GM18498 (cell line): ENCODE results near the gene POC1B.
"Not testable (repeated sequence)": the region's sequence is repeated elsewhere in the genome, so short reads cannot be mapped to it uniquely, and the experiment has no call there.

ENCODE experiments used
- ATAC-seq: cut with Tn5 transposase; IDR thresholded peaks from one replicate; pipeline ENCODE4 v1.9.1; 2021; ENCODE audit warnings: mild to moderate bottlenecking, moderate library complexity; ENCODE audit not compliant: unreplicated experiment

POC1B gene

GRCh38 chr12:89468017-89468416 lies 57.8 kb downstream of the POC1B start:
- no peak for ATAC-seq

DNA sequence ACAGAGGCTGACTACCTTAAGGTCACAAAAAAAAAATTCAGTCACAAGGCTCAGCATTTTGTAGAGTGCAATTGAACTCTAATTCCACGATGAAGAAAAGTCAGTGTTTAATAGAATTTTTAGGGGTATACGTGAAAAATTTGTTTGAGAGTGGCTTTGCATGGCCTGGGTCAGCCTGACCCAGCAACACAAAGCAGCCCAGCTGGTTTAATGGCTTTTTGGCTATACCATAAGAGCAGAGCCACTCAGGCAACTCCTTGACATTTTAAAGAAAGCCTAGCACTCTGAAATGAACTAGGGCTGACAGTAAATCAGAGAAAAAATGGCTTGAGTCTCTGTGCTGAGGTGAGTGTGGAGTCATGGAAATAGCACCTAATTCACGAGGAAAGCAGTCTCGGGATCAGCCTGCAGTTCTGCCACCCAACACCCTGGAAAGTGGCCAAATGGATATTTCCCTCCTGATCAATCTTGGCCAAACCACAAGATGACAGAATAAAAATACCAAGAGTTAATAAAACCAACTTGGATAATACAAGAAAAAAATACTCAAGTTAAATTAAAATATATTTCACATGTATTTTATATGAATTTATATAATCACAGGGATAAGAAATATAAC lies 60.8 kb downstream of the POC1B start:
- no peak for ATAC-seq

DNA sequence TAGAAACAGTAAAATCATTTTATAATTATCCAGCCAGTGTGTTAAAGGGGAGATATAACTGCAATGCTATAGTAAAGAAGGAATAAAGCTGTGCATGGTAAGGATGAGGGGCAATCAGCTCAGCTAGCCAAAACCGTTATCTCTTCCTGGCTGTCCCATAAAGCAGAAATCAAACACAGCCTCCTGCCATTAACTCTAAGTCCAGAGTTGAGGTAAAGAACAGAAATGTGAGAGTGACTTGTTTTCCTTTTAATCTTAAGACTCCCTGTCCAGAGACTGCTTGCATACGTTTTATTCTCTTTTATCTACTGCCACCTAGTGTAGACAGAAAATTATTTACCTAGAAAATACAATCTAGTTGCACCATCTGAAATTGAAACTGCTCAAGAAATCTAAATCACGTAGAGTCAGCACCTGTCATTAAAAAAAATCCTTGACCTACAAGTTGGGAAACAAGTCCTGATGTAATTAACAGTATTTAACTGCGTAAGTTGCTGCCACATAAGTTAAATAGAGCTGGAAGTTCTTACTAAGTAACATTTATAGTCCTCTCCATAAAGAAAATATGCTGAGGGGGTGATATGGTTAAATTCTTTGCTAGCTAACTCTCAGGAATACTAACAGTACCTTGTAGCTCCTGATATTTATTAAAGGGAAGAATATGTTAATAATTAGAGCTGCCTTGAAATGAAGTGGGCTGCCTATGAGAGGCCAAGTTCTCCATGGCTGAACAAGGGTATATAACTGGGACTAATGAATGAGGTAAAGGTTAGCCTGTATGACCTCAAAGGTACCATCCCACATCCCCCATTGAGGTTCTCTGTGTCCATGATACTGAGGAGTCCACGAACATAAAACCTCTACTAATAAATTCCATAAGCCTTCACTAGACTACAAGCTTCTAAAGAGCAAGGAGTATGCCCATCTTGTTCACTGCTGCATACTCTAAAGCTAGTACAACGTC lies 63.9 kb downstream of the POC1B start:
- peak; percentile 91 for ATAC-seq

DNA sequence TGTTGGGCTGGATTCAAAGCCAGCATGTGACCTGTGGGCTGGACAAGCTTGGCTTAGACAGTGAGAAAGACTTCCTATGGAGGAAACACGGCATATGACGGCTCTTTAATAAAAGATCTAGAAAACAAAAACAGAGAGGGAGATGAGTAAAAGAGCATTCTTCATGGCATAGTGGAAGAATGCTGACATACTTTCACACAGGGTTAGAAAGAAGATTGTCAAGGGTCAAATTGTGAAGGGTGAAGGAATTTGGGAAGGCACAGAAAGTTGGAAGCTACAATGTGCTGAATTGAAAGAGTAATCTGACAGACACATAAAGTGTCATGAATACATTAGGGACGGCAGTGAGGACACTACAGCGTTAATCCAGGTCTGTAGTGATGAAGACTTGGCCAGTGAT lies 64.7 kb downstream of the POC1B start:
- peak; percentile 6 for ATAC-seq

DNA sequence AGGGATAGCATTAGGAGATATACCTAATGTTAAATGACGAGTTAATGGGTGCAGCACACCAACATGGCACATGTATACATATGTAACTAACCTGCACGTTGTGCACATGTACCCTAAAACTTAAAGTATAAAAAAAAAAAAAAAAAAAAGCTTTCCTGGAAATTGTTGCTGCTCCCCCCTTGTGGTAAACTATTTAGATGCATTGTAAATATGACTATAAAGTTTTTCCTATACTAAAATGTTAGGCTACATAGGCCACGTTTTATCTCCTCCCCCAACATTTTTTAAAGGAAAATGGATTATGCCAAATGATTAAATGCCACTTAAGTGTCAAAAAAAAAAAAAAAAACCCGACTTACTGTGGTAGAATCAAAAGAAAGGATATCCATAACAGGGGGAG lies 66.6 kb downstream of the POC1B start:
- ATAC-seq = not testable (repeated sequence)

- no peak for ATAC-seq
Measured at GRCh38 chr12:89456565-89456964, 69.3 kb downstream of the POC1B start.

DNA sequence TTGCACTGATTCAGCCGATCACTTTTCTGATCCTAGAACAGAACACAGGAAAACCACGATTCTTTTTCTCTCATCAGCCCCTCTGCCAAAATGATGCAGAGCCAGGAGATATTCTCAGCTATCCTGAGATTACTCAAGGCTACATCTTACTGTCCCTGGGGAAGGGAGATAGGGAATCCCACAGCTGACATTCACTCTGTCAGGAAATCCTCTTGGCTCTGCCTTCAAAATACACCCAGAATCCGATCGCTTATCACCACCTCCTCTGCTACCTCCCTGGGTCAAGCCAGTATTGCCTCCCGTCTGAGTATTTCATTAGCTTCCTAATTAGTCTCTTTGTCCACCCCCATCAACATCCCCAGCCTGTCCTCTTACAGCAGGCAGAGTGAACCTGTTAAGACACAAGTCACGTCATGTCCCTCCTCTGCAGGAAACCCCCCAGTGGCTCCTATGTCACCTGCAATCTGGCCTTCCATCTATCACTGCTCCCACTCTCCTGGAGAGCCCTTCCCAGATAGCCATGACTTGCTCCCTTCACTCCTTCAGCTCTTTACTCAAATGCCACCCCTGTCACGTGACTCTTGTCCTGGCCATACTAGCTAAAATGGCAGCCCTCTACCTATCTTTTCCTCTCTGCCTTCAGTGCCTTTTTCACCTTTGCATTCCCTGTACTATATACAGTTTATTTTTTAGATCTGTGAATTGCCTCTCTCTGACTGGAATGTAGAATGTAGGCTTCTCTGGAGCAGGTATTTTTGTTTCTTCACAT lies 71.6 kb downstream of the POC1B start:
- no peak for ATAC-seq

GRCh38 chr12:89453121-89453978 lies 72.5 kb downstream of the POC1B start:
- ATAC-seq = no peak

DNA sequence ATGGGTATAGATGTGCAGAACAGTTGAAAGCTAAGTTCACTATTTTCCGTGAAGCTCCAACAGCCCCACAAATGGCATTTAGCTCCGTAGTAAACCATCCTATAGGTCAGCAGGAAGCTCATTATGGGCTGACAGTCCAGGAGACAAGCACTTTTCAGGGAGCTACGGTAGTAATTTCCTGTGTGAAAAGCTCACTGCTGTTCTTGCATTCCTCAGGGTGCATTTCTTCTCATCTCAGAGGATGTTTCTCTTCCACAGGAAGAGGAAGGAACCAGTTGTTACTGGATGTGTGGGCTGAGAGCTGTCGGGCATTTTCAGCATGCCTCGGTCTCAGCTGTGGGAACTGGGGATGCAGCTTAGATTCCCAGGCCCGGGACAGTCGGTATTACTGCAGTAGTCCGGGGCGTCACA lies 74.0 kb downstream of the POC1B start:
- ATAC-seq = no peak

DNA sequence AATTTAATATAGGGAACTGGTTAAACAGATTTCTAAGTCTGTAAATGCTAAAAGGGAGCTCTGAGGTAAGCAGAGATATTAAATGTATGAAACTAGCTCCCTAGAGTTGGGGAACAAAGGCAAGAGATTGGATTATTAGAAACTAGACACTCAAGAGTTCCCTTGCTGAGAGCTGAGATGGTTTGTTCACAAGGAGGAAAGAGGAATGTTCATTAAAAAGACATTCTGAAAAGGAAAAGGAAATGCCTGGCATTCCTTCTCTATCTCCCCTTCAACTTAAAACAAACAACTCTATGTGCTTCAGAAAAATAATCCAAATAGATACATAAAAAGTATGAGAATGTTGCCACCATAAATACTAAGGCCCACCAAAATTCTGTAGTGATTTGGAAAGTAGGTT lies 74.9 kb downstream of the POC1B start:
- no peak for ATAC-seq

DNA sequence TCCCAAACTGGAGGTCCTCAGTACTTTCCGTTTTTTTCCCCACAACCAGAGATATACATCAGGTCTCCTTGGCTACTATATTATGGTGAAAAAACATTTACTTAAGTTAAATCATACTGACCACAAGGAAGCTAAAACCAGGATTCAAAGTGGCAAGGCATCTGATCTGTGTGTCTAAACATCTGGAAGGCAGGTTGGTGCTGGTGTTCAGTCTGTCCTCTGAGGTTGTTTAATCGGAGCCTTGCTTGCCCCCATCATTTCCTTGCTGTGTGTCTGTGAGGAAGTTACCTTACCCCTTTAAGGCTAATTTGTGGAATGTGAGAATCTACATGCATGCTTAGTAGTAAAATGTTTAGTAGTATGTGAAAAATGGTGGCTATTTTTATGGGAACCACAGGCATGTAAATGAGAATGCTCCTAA lies 76.9 kb downstream of the POC1B start:
- no peak for ATAC-seq

DNA sequence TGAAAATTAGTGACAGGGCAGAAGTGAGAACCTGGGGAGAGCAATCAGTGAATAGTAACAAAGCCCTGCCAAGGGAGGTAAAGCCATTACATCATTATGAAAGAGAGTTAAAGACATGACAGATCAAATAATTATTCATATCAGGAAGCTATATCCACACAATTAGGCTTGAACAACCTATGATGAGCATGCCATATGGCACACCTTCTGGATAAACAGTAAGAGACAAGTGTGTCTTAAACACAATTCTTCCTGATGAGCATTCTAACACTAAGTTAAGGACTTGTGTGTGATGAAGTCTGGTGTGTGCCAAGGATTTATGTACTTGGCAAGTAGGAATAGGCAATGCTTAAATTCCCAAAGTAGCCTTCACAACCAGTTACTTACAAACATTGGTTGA lies 77.3 kb downstream of the POC1B start:
- no peak for ATAC-seq

DNA sequence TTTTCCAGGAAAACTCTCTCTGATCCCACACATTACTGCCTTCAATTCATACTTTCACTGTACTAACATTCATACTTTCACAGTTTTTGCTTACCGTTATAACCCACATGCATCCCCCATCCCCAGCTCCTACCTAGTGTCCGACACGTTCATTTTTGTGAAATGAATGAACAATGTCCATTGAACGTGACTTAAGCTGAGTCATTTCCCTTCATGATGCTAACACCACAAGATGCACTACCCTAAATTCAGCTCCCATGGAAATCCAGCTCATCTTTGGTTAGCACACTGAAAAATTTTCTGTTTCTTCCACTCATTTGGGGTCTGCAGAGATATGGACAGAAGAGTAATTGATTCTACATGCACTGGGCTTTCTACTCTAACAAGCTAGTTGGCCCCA lies 85.9 kb downstream of the POC1B start:
- ATAC-seq = no peak

- ATAC-seq = no peak
Measured at GRCh38 chr12:89437231-89437630, 88.6 kb downstream of the POC1B start.

DNA sequence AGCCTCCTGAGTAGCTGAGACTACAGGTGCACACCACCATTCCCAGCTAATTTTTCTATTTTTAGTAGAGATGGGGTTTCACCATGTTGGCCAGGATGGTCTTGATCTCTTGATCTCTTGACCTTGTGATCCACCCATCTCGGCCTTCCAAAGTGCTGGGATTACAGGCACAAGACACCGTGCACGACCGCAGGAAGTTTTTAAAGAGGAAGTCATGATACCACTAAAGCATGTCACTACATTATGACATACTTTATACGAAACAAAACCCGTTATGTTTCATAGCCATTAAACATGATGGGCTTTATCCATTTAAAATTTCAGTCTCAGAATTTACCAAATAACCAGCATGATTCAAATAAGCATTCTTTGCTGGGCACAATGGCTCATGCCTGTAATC lies 89.8 kb downstream of the POC1B start:
- ATAC-seq = no peak

DNA sequence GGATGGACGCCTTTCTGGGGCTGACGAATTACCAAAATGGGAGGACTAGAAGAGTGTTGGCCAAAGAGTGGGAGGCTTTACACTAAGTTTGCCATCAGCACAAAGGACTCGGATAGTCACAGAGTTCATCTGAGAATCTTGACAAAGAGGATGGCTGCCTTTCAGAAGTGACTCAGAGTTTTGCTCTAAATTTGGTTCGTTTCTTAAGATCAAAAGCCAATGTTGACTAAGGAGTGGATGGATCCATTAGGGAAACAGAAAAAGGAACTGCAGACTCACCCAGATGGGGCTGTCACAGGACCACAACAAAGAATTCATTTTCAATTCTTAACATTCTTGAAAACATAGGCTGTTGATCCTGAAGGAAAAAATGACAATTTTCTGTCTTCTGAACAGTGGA lies 92.2 kb downstream of the POC1B start:
- ATAC-seq = no peak

GRCh38 chr12:89432396-89432795 lies 93.5 kb downstream of the POC1B start:
- ATAC-seq = no peak

DNA sequence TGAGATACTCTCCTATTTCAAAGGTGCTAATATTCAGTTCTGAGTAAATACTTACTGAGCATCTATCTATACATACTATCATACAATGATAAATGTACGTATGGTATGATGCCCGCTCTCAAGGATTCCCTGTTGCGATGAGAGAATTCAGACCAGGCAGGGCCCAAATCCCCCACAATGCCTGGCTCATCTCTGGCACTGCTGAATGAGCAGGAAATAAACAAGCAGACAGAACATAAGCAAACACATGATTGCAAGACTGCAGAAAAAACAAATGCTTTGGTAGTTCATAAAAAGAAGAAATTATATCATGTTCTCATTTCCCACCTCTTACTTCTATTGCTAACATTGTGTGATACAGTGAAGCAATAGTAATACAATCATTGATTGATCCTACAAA lies 96.3 kb downstream of the POC1B start:
- ATAC-seq = no peak

GRCh38 chr12:89427508-89428156 lies 98.2 kb downstream of the POC1B start:
- peak; percentile 99 for ATAC-seq

GRCh38 chr12:89424846-89425245 lies 101.0 kb downstream of the POC1B start:
- no peak for ATAC-seq
